ENCODE data around the gene TNFRSF8.

Gene TNFRSF8

GRCh38 chr1:12069623-12070244 lies 6.6 kb downstream of the TNFRSF8 start:
- no peak overlapping the region for H2AFZ ChIP-seq (ENCODE audit: low read depth)
- no peak for TF ChIP-seq CTCF (conservative IDR thresholded peaks at IDR 0.05; ENCODE audit: low read depth, low read length)
- no peak overlapping the region for H3K4me2 ChIP-seq
- H3K4me1 ChIP-seq (ENCODE audit: low read depth, poor library complexity, severe bottlenecking): peaks cover 4% of the 10 kb centered on the region
- H3K27ac ChIP-seq: no peak overlapping the region
- H4K20me1 ChIP-seq (ENCODE audit: insufficient read depth): no peaks in the 10 kb centered on the region
- H3K36me3 ChIP-seq (ENCODE audit: insufficient read depth): no peaks in the 10 kb centered on the region
- H3K4me3 ChIP-seq (IDR thresholded peaks at IDR 0.05; ENCODE audit: insufficient read depth, low read depth, low read length): no peak overlapping the region
- peaks cover 15% of the 10 kb centered on the region; the same call in 1 of the 2 replicates for H3K27me3 ChIP-seq (ENCODE audit: insufficient read depth, low read depth)
- H3K9ac ChIP-seq: no peak overlapping the region
- no peaks in the 10 kb centered on the region for H3K79me2 ChIP-seq (ENCODE audit: insufficient read depth, low read depth)

- H4K20me1 ChIP-seq (ENCODE audit: insufficient read depth): no peaks in the 10 kb centered on the region
- H3K79me2 ChIP-seq (ENCODE audit: insufficient read depth, low read depth): no peaks in the 10 kb centered on the region
Measured at GRCh38 chr1:12071892-12072291, 8.8 kb downstream of the TNFRSF8 start.

GRCh38 chr1:12072741-12073140 lies 9.6 kb downstream of the TNFRSF8 start:
- H3K9ac ChIP-seq: no peak overlapping the region
- H3K27ac ChIP-seq: no peak overlapping the region
- TF ChIP-seq CTCF (conservative IDR thresholded peaks at IDR 0.05; ENCODE audit: low read depth, low read length): no peak
- H2AFZ ChIP-seq (ENCODE audit: low read depth): no peak overlapping the region
- no peaks in the 10 kb centered on the region for H4K20me1 ChIP-seq (ENCODE audit: insufficient read depth)
- H3K4me3 ChIP-seq (IDR thresholded peaks at IDR 0.05; ENCODE audit: insufficient read depth, low read depth, low read length): no peak overlapping the region
- H3K4me2 ChIP-seq: no peak overlapping the region
- H3K79me2 ChIP-seq (ENCODE audit: insufficient read depth, low read depth): no peaks in the 10 kb centered on the region
- no peaks in the 10 kb centered on the region for H3K36me3 ChIP-seq (ENCODE audit: insufficient read depth)
- H3K27me3 ChIP-seq (ENCODE audit: insufficient read depth, low read depth): no peaks in the 10 kb centered on the region
- peaks cover 4% of the 10 kb centered on the region for H3K4me1 ChIP-seq (ENCODE audit: low read depth, poor library complexity, severe bottlenecking)

More at GRCh38 chr1:12071892-12072291, 8.8 kb downstream of the TNFRSF8 start:
- Histone ChIP-seq H3K27me3 (ENCODE audit: insufficient read depth, low read depth) (no peaks in the 10 kb centered on the region), H3K4me1 (ENCODE audit: low read depth, poor library complexity, severe bottlenecking) (peaks cover 4% of the 10 kb centered on the region), H3K9ac (no peak overlapping the region), H3K4me2 (no peak overlapping the region), H3K36me3 (ENCODE audit: insufficient read depth) (no peaks in the 10 kb centered on the region), H2AFZ (ENCODE audit: low read depth) (no peak overlapping the region), H3K27ac (no peak overlapping the region), H3K4me3 (IDR thresholded peaks at IDR 0.05; ENCODE audit: insufficient read depth, low read depth, low read length) (no peak overlapping the region)
- TF ChIP-seq CTCF (conservative IDR thresholded peaks at IDR 0.05; ENCODE audit: low read depth, low read length): no peak

GRCh38 chr1:12073796-12074195 lies 10.7 kb downstream of the TNFRSF8 start:
- no peak for TF ChIP-seq CTCF (conservative IDR thresholded peaks at IDR 0.05; ENCODE audit: low read depth, low read length)
- Histone ChIP-seq H3K4me1 (ENCODE audit: low read depth, poor library complexity, severe bottlenecking) (no peaks in the 10 kb centered on the region), H3K36me3 (ENCODE audit: insufficient read depth) (no peaks in the 10 kb centered on the region), H3K27me3 (ENCODE audit: insufficient read depth, low read depth) (no peaks in the 10 kb centered on the region), H3K4me3 (IDR thresholded peaks at IDR 0.05; ENCODE audit: insufficient read depth, low read depth, low read length) (no peak overlapping the region), H3K4me2 (no peak overlapping the region), H2AFZ (ENCODE audit: low read depth) (no peak overlapping the region), H3K9ac (no peak overlapping the region), H4K20me1 (ENCODE audit: insufficient read depth) (no peaks in the 10 kb centered on the region), H3K27ac (no peak overlapping the region), H3K79me2 (ENCODE audit: insufficient read depth, low read depth) (no peaks in the 10 kb centered on the region)
